ENCODE data around the gene EFNA5.

EFNA5 gene

DNA sequence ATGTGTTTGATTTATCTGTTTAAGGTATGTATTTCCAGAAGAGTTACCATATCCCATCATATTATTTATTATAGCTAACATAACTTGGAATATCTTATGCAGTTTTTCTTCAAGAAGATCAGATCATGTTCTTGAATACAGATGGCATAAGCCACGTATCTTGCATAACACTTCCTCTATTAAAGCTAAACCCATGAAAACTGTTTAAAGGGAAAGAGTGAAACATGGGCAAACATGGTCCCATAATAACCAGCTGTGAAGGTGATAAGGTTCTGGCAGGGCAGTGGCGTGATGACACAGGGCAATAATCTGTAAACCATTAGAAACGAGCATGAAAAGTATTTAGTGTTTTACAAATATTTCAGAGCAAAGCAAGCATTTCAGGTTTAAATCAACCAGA is 34.2 kb downstream of the EFNA5 start:
- no peak overlapping the region for H3K4me3 ChIP-seq (ENCODE audit: low read depth in 1 of 2, low read length in 2 of 2)
- ATAC-seq (ENCODE audit: insufficient read depth, low read depth) (no peak), DNase-seq (no peak)
- H3K9ac ChIP-seq (ENCODE audit: low read depth, low read length) = no peak overlapping the region
- no peak overlapping the region for H2AFZ ChIP-seq (ENCODE audit: low read depth, low read length)
- no peak overlapping the region for H3K4me2 ChIP-seq (ENCODE audit: insufficient read depth, low read length)
- no peaks in the 10 kb centered on the region for H3K9me3 ChIP-seq (ENCODE audit: insufficient read depth, low read length, severe bottlenecking)
- no peak for TF ChIP-seq EZH2 (IDR thresholded peaks at IDR 0.05; ENCODE audit: borderline replicate concordance, low read depth, low read length, severe bottlenecking)
- no peak for TF ChIP-seq CTCF (IDR thresholded peaks at IDR 0.05; ENCODE audit: borderline replicate concordance, extremely low read depth, low read length, poor library complexity, severe bottlenecking)
- H3K36me3 ChIP-seq (ENCODE audit: insufficient read depth, low read length) = no peaks in the 10 kb centered on the region
- no peak overlapping the region for H3K27ac ChIP-seq (ENCODE audit: low read length)
- H3K27me3 ChIP-seq (ENCODE audit: insufficient read depth, low read length, poor library complexity) = no peaks in the 10 kb centered on the region
- no peaks in the 10 kb centered on the region for H4K20me1 ChIP-seq (ENCODE audit: insufficient read depth, low read length)
- H3K4me1 ChIP-seq (ENCODE audit: insufficient read depth, low read length) = peaks cover 6% of the 10 kb centered on the region; the same call in 1 of the 2 replicates
- H3K79me2 ChIP-seq (ENCODE audit: insufficient read depth, low read length) = no peaks in the 10 kb centered on the region

DNA sequence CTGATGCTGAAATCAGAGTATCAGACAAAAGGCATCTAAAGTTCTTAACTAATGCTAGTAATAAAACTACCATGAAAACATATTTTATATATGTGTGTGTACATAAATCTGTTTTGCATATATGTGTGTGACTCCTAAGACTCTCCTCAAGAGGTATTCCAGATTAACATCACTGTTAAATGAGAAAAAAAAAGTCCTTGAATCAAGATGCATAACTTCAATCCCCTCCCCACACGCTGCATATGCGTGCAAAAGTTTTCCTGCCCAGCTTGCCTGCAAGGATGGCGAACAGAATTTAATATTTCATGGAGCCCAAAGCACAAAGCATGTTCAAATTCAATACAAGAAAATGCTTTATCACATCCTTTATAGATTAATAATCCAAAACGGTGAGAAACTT is 34.7 kb downstream of the EFNA5 start:
- TF ChIP-seq CTCF (IDR thresholded peaks at IDR 0.05; ENCODE audit: borderline replicate concordance, extremely low read depth, low read length, poor library complexity, severe bottlenecking) (no peak), EZH2 (IDR thresholded peaks at IDR 0.05; ENCODE audit: borderline replicate concordance, low read depth, low read length, severe bottlenecking) (no peak)
- no peaks in the 10 kb centered on the region for H3K9me3 ChIP-seq (ENCODE audit: insufficient read depth, low read length, severe bottlenecking)
- H3K27ac ChIP-seq (ENCODE audit: low read length) = no peak overlapping the region
- H3K27me3 ChIP-seq (ENCODE audit: insufficient read depth, low read length, poor library complexity) = no peaks in the 10 kb centered on the region
- no peaks in the 10 kb centered on the region for H3K79me2 ChIP-seq (ENCODE audit: insufficient read depth, low read length)
- H4K20me1 ChIP-seq (ENCODE audit: insufficient read depth, low read length) = no peaks in the 10 kb centered on the region
- no peak overlapping the region for H3K4me3 ChIP-seq (ENCODE audit: low read depth in 1 of 2, low read length in 2 of 2)
- no peaks in the 10 kb centered on the region for H3K36me3 ChIP-seq (ENCODE audit: insufficient read depth, low read length)
- H2AFZ ChIP-seq (ENCODE audit: low read depth, low read length) = no peak overlapping the region
- DNase-seq = no peak
- H3K4me2 ChIP-seq (ENCODE audit: insufficient read depth, low read length) = no peak overlapping the region
- peaks cover 6% of the 10 kb centered on the region; the same call in 1 of the 2 replicates for H3K4me1 ChIP-seq (ENCODE audit: insufficient read depth, low read length)
- no peak overlapping the region for H3K9ac ChIP-seq (ENCODE audit: low read depth, low read length)
- no peak for ATAC-seq (ENCODE audit: insufficient read depth, low read depth)

GRCh38 chr5:107634981-107635848 is 35.5 kb downstream of the EFNA5 start:
- H3K79me2 ChIP-seq (ENCODE audit: insufficient read depth, low read length) = no peaks in the 10 kb centered on the region
- no peaks in the 10 kb centered on the region for H4K20me1 ChIP-seq (ENCODE audit: insufficient read depth, low read length)
- TF ChIP-seq CTCF (IDR thresholded peaks at IDR 0.05; ENCODE audit: borderline replicate concordance, extremely low read depth, low read length, poor library complexity, severe bottlenecking) = no peak
- no peak for TF ChIP-seq EZH2 (IDR thresholded peaks at IDR 0.05; ENCODE audit: borderline replicate concordance, low read depth, low read length, severe bottlenecking)
- peaks cover 6% of the 10 kb centered on the region; the same call in 1 of the 2 replicates for H3K4me1 ChIP-seq (ENCODE audit: insufficient read depth, low read length)
- H3K4me3 ChIP-seq (ENCODE audit: low read depth in 1 of 2, low read length in 2 of 2) = no peak overlapping the region
- H3K27me3 ChIP-seq (ENCODE audit: insufficient read depth, low read length, poor library complexity) = no peaks in the 10 kb centered on the region
- H2AFZ ChIP-seq (ENCODE audit: low read depth, low read length) = no peak overlapping the region
- ATAC-seq (ENCODE audit: insufficient read depth, low read depth) (no peak), DNase-seq (no peak)
- no peak overlapping the region for H3K9ac ChIP-seq (ENCODE audit: low read depth, low read length)
- H3K27ac ChIP-seq (ENCODE audit: low read length) = no peak overlapping the region
- no peaks in the 10 kb centered on the region for H3K36me3 ChIP-seq (ENCODE audit: insufficient read depth, low read length)
- no peaks in the 10 kb centered on the region for H3K9me3 ChIP-seq (ENCODE audit: insufficient read depth, low read length, severe bottlenecking)
- no peak overlapping the region for H3K4me2 ChIP-seq (ENCODE audit: insufficient read depth, low read length)

Data from DND-41 (cell line).